Measurements from ENCODE around the gene IL3. TPM values are rescaled to one million over a fixed set of nuclear protein-coding genes. Genes with fewer than 3 reads are reported as not detected.
A peak's percentile ranks its signal among the peaks of the same experiment; 100 is the strongest.

The IL3 gene
- total RNA-seq, 4 donors from 2014 or later = not detected

- H3K4me3 ChIP-seq (replicated peaks in 1 of 3) = no peak overlapping the region
- H3K36me3 ChIP-seq = no peaks in the 10 kb centered on the region
- H3K9me3 ChIP-seq = no peaks in the 10 kb centered on the region
- intact Hi-C loops (cut with DNase I) = no loop called here
- no peak for DNase-seq
- TF ChIP-seq POLR2A (IDR thresholded peaks at IDR 0.05) (no peak), CTCF (IDR thresholded peaks at IDR 0.05) (no peak)
- H3K4me1 ChIP-seq = no peaks in the 10 kb centered on the region
- 85 to 91% methylated on average over 4 of the region's 4 CpGs for WGBS, 2 donors
- no peaks in the 10 kb centered on the region for H3K27me3 ChIP-seq
- no peak overlapping the region for H3K27ac ChIP-seq
These were observed 25.2 kb downstream of the IL3 start for GRCh38 chr5:132085686-132086085.

GRCh38 chr5:132086277-132086794, 25.9 kb downstream of the IL3 start:
- intact Hi-C loops (cut with DNase I) = no loop called here
- TF ChIP-seq POLR2A (IDR thresholded peaks at IDR 0.05) = no peak
- TF ChIP-seq CTCF (IDR thresholded peaks at IDR 0.05) = no peak
- Histone ChIP-seq H3K36me3 (no peaks in the 10 kb centered on the region), H3K9me3 (no peaks in the 10 kb centered on the region), H3K4me1 (no peaks in the 10 kb centered on the region), H3K4me3 (replicated peaks in 1 of 3) (no peak overlapping the region), H3K27me3 (no peaks in the 10 kb centered on the region), H3K27ac (no peak overlapping the region)
- WGBS, 2 donors = 17 to 29% methylated on average over 2 of the region's 2 CpGs
- peak; percentile 26 to 42 for DNase-seq

GRCh38 chr5:132087176-132087575, 26.7 kb downstream of the IL3 start:
- Histone ChIP-seq H3K4me3 (replicated peaks in 1 of 3) (no peak overlapping the region), H3K27me3 (no peaks in the 10 kb centered on the region), H3K36me3 (no peaks in the 10 kb centered on the region), H3K9me3 (no peaks in the 10 kb centered on the region), H3K4me1 (no peaks in the 10 kb centered on the region), H3K27ac (no peak overlapping the region)
- no peak for TF ChIP-seq CTCF (IDR thresholded peaks at IDR 0.05)
- intact Hi-C loops (cut with DNase I) = no loop called here
- 89 to 95% methylated on average over 6 of the region's 6 CpGs for WGBS, 2 donors
- no peak for DNase-seq

- no peak overlapping the region for H3K27ac ChIP-seq
- 96 to 98% methylated on average over 6 to 8 of the region's 8 CpGs for WGBS, 2 donors
- H3K36me3 ChIP-seq = no peaks in the 10 kb centered on the region
- no peak for DNase-seq
- TF ChIP-seq POLR2A (IDR thresholded peaks at IDR 0.05) (no peak), CTCF (IDR thresholded peaks at IDR 0.05) (no peak)
- no peaks in the 10 kb centered on the region for H3K27me3 ChIP-seq
- no peaks in the 10 kb centered on the region for H3K4me1 ChIP-seq
- no peak overlapping the region for H3K4me3 ChIP-seq (replicated peaks in 1 of 3)
- no peaks in the 10 kb centered on the region for H3K9me3 ChIP-seq
- intact Hi-C loops (cut with DNase I) = no loop called here
These were observed 27.2 kb downstream of the IL3 start for GRCh38 chr5:132087661-132088060.

GRCh38 chr5:132089363-132089762, 28.9 kb downstream of the IL3 start:
- no peak overlapping the region for H3K4me3 ChIP-seq (replicated peaks in 1 of 3)
- no peak for DNase-seq
- no peak overlapping the region for H3K27ac ChIP-seq
- H3K9me3 ChIP-seq = no peaks in the 10 kb centered on the region
- intact Hi-C loops (cut with DNase I) = no loop called here
- H3K36me3 ChIP-seq = no peaks in the 10 kb centered on the region
- no peak for TF ChIP-seq CTCF (IDR thresholded peaks at IDR 0.05)
- no peak for TF ChIP-seq POLR2A (IDR thresholded peaks at IDR 0.05)
- no peaks in the 10 kb centered on the region for H3K27me3 ChIP-seq
- no peaks in the 10 kb centered on the region for H3K4me1 ChIP-seq
- WGBS, 2 donors = 100% methylated on average over 1 of the region's 1 CpG

Measured in thyroid gland (tissue), 4 donors.